ENCODE data around the gene C1QTNF2.

Gene C1QTNF2

DNA sequence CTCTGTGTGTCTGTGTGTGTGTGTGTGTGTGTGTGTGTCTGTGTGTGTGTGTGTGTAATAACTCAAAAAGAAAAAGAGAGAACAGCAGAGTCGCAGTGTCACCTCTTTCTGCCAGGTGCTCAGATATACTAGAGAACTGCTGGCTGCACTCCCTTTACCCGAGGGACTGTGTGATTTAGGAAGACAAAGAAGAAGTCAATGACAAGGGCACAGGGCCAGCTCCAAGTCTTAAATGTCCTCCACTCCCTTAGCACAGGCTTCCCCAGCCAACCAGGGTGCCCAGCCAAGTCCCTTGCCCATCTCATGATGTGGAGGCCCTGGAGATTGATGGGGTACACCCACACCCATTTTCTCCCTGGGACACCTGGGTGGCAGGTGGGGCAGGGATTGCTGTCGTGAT, 66.7 kb downstream of the C1QTNF2 start:
- no peak for DNase-seq (ENCODE audit: low spot score)

DNA sequence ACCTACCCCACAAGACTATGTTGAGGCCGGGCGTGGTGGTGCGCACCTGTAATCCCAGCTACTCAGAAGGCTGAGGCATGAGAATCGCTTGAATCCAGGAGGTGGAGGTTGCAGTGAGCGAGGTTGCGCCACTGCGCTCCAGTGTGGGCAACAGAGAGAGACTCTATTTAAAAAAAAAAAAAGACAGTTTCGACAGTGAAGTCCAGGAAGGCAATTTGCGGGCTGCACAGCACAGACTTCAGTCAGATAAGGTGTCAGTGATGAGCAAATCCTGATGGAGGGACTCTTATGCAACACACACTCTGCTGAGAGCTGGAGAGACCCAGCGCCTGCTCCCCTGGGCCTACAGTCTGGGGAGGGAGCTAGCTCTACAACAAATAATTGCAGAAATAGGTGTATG, 72.2 kb downstream of the C1QTNF2 start:
- DNase-seq (ENCODE audit: low spot score) = no peak

- DNase-seq (ENCODE audit: low spot score) = no peak
Observed at GRCh38 chr5:160297776-160298175, 72.7 kb downstream of the C1QTNF2 start.

Data from hepatic stellate cell (primary cell).